OCI-M2 (cell line): Measurements from ENCODE around the gene PTPN14.

Source experiments
- DNase-seq: peaks from one replicate; lab custom pipeline; 2025; ENCODE audit not compliant: unreplicated experiment; lab: John Stamatoyannopoulos, UW

PTPN14 gene

DNA sequence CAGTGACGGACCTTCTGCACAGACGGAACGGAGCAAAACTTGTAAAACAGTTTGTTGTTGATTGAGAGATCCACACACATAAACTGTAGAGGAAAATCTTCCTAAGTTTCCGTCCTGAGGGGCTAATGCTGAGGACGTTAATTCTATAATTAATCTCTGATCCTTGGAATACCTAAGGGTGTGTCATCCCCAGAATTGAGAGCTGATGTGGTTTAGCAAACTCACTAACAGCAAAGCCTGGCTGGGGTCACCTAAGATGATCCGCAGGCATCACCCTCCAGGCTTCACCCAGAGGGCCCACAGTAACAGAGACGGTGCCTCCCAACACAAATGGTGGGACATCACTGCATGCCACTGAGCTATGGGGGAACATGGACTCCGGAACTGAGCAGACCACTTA, 172.9 kb downstream of the PTPN14 start:
- DNase-seq = no peak

DNA sequence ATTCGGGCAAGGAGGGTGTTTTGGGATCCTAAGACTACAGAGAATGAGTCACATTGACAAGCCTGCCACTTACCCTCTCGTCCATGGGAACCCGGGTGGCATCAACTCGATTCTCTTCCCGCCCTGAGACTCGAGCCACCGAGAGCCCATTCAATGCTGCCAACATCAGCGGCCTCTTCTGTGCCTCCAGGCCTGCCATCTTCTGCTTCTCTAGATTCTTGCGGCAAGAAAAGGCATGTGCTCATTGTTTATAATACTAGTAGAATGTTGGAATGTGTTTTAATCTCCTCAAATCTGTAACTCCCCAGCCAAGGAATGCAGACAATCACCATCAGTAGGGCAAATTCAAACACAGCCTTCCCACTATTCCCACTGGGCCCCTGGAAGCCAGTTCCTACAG, 173.5 kb downstream of the PTPN14 start:
- no peak for DNase-seq

DNA sequence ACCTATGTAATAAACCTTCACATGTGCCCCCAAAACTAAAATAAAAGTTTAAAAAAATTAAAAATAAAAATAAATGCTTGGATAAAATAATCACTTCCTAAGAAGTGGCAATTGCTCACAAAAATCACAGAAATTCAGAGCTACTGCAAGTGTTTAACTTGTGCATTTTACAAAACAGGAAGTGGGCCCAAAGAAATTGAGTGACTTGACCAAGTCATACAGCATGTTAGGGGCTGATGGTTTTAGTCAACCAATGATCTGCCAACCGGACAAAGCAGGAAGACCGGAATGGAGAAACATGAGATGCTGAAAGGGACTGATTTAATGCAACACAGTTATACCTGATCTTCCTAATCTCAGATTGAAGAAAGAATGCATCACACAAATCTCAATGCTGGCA, 173.9 kb downstream of the PTPN14 start:
- no peak for DNase-seq

DNA sequence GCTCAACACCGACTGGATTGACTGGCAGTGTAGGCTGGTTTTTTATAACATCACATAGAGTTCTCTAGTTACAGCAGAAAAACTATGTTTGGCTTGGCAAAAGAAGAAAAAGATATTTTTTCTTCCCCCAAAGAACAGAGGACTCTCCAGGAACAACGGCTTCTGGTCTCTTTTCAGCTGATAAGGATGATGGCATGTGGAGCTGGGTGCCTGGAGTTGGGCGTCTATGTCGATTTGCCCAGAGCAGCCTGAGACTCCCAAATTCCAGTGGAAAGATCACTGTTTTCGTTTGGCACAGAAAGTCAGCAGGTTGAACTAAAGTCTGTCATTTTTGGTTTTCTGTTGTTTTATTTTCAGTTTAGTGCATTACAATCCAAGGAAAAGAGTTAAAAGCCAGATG, 179.3 kb downstream of the PTPN14 start:
- no peak for DNase-seq

DNA sequence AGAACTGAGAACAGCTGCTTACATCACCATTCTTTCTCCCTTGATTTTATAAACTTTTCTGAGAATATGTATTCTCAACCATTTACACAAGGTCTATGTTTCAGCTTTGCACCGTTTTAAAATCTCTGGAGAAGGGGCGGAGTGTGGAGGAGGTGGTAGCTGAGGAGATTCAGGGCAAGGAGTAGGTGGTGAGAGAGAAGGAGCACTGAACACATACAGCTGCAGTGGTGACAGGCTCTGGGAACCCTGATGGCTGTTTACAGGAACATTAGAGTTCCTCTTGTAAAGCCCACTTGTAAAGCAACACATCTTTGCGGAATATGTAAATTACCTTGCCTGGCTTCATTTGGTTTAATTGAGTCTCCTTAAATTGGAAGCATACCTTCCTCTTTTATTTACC, 180.8 kb downstream of the PTPN14 start:
- DNase-seq = no peak

DNA sequence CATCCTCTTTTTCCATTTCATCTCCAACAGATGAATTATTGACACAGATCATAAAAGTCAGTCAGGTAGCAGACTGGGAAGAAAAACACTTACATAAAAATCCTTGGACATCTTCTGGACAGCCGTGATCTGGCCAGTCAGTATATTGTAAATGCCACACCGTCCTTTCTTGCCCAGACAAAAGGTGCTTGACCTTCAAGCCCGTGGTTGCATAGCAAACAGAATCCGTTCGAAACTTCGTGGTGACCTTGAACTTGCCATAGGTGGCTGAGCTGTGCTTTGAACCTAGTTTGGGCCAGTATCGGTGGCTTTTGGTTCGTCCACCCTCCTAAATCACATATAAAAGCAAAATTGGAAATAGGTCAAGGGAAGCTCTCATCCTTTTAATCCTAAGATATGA, 182.0 kb downstream of the PTPN14 start:
- no peak for DNase-seq

DNA sequence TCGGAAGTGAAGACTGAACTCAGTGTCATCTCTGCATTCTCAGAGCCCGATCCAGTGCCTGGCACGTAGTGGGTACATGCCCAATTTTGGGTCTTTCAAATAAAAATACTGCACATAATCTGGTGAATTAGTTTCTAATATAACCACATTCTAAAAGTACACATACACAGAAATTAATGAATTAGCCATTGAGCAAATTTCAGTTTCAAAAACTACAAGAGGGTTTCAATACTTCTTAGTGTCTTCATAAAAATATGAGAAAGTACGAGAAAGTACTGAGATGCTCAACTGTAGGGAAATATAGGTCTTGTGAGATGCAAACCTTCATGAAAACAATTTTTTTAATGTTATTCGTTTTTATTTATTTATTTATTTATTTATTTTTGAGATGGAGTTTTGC, 183.6 kb downstream of the PTPN14 start:
- DNase-seq = no peak

DNA sequence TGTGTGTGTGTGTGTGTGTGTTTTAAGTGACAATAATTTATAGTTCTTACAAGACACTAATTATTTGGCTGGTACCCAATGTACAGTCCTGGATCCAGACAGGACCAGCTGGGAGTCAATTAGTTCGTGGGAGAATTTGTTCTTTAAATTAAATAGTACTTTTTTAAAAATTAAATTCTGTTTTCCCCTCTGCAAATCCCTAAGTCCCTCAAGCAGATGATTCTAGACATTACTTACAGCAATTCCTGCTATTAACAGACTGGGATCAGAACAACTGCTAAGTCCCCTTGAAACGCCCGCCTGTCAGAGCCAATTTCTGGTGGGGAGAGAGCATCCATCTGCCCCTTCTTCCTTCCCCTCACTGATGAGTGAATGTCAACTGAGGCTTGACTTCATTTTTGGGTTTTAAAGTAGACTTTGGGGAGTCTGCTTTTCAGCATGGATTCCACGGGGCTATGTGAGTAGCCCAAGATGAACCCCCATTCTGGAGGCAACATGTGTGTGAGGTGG, 186.6 kb downstream of the PTPN14 start:
- DNase-seq = no peak

DNA sequence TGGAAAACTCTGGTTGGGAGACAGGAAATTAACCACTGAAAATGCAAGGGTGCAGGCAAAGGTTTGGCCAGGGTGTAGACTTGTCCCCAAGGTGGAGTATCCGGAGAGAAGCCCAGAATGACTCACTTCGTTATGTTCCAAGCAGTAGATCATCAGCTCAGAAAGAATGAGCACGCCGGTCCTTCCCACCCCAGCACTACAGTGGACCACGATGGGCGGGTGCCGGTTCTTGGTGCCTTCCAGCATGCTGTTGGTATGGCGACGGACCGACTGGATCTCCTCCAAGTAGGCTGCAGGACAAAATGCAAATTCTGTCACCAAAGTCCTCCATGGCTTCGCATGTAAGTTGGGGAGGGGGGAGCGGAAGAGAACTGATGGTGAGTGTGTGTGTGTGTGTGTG, 187.0 kb downstream of the PTPN14 start:
- no peak for DNase-seq

DNA sequence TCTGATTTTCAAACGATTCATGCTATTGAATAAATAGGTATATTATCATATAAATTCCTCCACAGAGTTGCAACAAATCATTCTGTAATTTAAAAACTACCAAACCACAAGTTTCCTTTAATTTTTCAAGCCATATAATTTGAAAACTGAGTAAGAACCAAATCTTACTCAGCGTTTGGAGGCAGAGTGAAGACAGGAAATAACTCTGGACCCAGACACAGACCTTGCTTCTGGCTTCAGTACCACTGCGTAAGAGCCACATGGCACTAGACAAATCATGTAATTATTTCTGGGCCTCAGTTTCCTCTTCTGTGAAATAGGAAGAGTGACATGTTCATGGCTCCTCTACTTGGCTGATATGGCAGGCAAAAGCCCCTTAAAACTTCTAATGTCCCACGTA, 188.0 kb downstream of the PTPN14 start:
- DNase-seq = no peak

DNA sequence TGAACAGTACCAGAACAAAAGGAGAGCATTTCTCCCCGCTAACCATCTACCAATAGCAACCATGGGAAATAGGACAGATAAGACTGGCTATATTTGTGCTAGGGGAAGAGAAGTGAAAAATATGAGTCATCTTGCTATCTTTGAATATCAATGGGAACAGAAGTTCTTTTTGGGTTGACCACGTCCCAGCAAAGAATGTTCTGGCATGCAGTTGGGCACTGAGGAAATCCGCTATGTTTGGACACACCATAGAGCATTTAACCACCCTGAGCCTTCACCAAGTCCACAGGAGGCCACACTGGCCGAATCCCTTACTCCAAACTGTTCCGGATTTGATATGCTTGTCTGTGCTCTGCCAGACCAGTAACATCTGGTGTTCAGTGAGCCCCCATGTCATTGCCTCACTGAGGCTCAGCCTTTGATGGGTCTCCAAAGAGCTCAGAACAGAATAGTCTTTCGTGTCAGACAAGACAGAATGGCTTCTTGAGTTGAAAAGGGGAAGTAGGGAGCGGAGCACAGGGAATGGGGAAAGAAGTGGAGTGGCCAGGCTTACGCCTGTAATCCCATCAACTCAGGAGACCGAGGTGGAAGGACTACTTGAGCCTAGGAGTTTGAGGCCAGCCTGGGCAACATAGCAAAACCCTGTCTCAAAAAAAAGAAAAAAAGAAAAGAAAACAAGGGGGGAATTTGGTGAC, 189.1 kb downstream of the PTPN14 start:
- no peak for DNase-seq

DNA sequence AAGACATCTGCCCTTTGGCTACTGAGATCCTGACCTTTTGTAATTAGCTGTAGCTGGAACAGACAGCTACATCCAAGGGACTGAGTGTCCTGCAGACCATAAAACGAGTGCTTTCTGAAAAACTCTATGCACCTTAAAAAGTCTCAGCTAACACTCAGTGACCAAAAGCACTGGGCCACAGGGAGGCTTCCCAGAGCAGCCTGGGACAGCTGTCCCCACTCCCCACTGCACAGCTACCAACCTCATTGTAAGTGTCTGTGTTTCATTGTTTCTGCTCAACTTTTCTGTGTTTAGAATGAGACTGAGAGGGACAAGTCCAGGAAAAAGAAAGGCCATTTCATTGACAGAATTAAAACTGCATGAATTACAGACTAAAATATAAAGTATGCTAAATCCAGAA, 189.8 kb downstream of the PTPN14 start:
- no peak for DNase-seq

DNA sequence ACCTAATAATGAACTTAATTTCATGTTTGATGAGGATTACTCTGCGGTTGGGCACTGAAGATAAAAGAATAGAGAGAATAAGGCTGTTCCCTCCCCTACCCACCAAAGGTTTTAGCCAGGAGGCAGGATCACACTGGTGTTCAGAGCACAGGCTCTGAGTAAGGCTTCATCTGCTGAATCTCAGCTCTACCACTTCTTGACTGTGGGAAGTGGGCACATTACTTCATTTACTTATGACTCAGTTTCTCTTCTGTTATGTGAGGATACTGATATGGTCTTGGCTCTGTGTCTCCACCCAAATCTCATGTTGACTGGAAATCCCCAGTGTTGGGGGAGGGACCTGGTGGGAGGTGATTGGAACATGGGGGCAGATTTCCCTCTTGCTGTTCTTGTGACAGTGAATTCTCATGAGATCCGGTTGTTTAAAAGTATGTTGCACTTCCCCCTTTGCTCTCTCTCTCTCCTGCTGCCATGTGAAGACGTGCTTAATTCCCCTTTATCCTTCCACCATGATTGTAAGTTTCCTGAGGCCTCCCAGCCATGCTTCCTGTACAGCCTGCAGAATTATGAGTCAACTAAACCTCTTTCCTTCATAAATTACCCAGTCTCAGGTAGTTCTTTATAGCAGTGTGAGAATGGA, 190.8 kb downstream of the PTPN14 start:
- DNase-seq = no peak

DNA sequence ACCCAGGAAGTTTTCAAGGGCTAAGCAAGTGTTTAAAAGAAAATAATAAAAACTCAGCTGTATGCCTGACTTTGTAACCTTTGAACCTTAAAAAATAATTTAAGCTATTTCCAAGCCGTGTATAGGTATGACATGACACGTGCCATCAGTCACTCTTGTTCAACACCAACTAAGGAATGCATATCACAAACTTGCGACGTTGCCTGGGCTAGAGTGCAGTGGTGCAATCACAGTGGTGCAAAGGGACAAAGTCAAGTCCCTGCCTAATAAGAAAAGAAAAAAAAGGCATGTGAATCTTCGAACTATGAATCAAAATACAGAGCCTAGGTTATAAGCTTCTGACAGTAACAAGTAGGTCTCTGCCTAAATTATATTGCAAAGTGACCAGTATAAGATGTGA, 191.3 kb downstream of the PTPN14 start:
- no peak for DNase-seq

DNA sequence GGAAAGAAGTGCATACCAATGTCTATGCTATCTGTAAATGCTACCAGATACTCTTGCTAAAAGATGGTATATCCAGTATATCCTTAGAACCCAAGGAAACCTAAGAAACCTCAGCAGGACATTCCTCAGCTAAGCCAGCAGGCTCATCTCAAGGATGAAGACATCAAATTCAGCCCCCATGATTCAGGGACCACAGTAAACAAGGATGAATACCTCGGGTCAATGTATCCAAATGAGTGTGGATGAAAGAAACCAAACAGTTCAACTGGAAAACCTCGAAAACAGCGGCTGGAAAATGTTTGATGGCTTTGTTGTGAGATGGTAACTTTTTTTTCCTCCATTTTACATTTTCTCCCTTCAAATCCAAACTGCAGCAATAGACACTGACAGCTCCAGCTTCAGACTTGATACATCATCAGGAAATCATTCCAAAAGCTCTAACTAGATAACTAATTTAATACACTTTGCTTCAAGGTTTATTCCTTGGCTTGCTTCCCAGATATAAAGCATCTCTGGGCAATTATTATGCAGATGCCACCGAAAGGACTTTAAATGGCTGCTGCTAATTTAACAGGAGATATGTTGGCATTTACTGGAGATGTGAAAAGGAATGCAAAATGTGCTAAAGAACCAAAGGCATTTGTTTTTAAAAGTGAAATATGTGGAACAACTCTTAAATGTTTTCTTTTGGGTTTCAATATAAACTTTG, 196.8 kb downstream of the PTPN14 start:
- DNase-seq = no peak

DNA sequence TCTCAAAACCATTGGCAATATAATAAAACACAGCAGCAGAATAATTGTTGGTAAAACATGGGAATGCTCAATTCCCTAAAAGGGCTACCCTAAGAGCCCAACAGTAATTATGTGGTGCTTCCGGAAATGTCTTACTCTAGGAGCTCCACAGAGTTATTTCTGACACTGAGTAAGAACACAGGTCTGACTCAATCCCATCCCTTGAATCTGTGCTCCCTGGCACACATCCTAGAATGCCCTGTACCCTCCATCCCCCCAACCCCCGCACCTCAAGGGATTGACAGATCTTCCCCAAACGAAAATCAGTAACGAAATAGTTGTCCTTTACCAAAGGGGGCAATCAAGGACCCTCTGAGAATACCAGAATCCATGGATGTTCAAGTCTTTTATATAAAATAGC, 198.6 kb downstream of the PTPN14 start:
- no peak for DNase-seq

DNA sequence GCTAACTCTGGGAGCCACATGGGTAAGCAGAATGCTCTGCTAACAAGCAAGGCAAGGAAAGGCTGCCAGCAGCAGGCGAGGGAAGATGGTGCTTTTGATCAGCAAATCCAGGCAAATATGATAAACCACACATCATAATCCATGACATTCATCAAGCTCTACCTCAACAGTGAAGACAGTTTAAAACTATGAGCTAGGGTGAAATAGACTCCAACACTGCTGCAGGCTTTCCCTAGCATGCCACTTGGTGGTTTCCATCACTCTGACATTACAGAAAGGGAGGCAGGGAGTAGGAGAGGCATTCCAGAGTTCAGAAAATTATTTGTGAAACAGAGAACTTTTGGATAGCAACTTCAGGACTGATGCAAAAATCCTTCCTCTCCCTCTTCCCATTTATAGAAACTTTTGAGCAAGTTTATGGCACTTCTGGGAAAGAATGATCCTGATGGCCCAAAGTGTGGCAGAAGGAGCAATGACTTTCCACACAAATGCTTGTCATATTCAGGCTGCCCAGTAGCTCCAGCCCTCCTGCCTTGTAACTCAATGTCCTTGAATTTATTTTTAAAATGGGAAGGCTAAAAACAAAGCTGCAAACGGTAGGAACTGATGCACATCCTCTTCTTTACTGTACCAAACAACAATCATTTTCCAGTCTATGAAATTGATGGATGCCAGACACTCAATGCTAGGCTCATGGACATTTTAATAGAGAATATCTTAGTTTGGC, 199.7 kb downstream of the PTPN14 start:
- no peak for DNase-seq

DNA sequence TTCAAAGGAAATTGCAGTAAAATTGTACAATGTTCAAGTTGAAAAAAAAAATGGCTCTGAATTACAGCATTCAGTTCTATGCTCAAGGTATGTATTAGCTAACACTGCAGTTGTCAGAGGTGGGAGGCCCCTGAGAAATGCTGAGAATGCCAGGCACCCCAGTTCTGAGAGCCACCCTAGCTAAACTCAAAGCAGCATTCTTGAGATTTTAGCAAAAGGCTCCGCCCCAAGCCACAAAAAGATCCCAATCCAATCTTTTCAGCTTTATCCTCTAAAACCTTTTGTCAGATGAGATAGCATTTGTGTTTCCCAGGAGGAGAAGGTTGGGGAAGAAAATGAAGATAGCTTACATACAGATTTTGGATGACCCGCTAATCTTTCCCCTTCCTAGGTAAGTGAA, 201.6 kb downstream of the PTPN14 start:
- no peak for DNase-seq

DNA sequence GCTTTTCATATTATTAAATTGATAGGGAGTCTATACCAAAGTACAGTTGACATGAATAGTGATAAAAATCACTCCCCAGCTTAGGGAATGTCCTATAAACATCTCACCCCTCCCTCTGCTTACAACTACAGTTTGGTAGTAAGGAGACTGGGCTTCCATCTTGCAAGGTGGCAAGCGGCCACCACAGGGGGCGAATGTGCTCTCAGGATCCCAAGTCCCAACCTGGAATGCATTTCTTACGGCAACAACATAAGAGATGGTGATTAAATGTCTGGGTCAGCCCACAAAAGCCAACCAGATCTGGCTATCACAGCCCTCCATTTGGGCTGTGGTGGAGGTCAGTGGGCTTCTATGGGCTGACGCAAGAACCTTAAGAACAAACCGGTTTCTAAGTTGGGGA, 202.4 kb downstream of the PTPN14 start:
- DNase-seq = no peak

DNA sequence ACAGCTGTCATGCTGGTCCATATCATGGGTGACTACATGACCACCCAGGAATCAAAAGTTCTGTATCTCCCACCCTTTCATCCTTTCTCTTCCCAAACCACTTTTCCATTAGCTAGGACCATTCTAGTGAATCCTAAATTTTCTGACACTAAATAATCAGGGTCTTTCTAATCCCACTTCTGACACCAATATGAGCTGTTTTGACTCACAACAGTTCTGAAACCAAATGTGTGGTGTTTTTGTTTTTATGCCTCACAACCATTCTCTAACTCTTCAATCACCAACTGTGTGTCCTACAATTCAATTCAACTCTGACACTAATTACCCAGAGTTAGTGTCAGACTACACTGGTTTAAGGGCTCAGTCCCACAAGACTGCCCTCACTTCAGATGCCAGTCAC, 206.5 kb downstream of the PTPN14 start:
- no peak for DNase-seq

DNA sequence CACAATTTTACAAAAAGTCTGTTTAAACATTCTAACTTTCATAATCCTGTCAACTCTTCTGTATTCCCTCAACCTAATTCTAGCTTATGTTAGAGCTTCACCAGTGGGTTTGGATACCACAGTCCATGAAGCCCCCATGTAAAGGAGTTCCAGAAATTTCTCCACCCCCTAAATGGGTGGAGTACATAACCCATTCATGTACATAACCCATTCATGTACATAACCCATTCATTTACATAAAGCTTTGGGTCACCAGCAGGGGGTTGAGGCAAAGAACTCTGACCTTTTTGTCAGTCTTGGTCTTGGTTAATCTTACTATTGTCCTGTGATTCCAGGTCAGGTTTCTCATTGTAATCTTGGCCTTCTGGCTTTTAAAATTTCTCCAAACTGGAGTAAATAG, 208.9 kb downstream of the PTPN14 start:
- DNase-seq = no peak

DNA sequence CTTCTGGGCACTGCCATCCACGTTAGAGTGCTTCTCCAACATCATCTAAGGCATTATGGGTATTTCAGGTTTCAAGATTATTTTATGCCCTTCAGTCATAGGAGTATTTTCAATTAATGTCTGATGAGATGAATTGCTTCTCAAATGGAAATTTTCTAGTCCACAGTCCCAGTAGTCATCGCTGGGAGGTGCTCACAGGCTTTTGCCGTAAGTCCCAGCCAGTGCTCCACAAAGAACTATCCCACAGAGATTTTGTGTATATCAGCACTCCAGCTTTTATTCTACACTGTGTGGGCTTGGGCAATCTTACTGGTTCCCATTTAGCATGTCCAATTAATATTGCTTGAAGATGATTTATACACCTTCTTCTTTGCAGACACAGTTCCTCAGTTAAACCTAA, 209.5 kb downstream of the PTPN14 start:
- no peak for DNase-seq
